Measurements from ENCODE around the gene GBP1.
"Not testable (repeated sequence)": the region's sequence is repeated elsewhere in the genome, so short reads cannot be mapped to it uniquely, and the experiment has no call there.

GBP1 gene

GRCh38 chr1:89051300-89051954 lies 13.6 kb downstream of the GBP1 start:
- DNase-seq, result no peak

DNA sequence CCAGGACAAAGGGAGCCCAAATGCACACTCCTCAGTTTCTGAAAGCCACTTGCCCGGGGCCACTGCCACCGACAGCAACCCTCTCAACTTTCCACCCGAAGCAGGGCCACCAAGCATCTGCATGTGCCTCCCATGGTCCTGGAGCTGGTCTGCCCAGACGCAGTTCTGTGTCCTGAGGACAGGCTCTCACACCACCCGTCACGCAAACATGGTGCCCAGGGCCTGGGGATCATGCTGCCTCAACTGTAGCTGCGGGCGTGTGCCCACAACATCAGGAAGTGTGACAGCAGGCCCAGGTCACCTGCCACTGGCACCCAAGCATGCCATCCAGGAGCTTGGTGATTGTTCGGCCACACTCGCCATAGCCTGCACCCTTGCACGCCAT lies 14.4 kb downstream of the GBP1 start:
- DNase-seq, result no peak

GRCh38 chr1:89049901-89050648 lies 14.9 kb downstream of the GBP1 start:
- DNase-seq, result not testable (repeated sequence)

- not testable (repeated sequence) for DNase-seq
These were observed 15.8 kb downstream of the GBP1 start for GRCh38 chr1:89049187-89049586.

GRCh38 chr1:89047734-89048133 lies 17.3 kb downstream of the GBP1 start:
- DNase-seq, result no peak

DNA sequence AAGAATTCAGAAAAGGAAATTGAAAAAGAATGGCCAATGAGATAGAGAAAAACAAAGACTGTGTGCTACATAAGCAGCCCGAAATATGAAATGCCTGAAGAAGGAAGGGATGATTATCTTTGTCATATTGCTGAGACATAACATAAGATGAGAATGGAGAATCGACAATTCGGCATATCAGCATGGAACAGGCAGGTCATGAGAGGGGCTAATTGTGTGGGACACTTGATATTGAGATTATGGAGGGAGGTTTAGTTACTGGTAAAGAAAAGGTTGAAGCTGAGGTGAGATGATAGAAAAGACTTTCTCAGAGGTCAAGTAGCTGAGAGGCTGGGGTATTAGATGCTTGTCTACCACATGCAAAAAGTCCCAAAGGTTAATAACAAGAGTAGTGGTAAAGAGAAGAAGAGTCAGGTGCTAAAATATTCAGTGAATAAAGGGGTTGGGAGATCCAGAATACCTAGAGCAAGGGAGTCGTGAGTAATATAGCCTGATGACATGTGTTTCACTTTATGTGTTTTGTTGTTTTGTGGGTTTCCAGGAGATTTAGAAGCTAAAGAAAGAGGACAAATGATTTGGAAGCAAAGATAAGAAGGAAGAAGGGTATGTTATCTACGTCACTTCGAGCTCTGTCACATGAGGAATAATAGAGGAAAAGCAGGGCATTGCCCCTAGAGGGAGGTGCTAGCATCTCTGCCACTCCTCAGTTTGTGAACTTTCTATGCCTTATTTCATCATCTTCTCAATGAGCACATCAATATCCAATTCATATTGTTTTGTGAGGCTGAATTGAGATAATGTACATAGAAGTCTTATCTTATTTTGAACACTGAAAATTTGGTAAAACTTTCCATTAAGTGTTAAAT lies 18.5 kb downstream of the GBP1 start:
- not testable (repeated sequence) for DNase-seq

DNA sequence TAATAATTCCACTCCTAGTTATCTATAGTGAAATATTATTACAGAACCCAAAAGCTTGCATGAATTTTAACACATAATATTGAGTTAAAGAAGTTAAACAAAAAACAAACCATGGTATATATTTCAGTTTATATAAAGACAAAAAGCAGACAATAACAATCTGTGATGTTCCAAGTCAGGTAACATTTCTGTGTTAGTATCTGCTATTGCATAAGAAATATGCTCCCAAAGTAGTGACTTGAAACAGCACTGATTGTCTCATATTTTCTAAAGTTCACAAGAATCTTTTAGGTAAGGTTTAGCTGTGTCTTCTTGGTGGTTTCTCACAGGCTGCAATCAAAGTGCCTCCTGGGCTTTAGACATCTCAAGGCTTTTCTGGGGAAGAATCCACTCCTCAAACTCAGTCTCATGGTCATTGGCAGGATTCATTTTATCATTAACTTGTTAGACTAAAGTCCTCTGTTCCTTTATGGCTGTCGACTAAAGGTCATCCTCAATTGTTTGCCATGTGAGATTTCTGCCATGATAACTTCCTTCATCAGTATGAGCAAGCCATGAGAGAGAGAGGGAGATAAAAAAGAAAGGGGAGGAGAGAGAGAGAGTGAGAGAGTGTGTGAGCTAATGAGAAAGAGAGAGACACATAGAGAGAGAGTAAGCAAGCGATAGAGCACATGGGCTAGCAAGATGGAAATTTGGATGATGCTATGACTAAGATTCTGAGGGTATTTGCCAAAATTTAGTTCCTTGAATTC lies 19.9 kb downstream of the GBP1 start:
- no peak for DNase-seq

DNA sequence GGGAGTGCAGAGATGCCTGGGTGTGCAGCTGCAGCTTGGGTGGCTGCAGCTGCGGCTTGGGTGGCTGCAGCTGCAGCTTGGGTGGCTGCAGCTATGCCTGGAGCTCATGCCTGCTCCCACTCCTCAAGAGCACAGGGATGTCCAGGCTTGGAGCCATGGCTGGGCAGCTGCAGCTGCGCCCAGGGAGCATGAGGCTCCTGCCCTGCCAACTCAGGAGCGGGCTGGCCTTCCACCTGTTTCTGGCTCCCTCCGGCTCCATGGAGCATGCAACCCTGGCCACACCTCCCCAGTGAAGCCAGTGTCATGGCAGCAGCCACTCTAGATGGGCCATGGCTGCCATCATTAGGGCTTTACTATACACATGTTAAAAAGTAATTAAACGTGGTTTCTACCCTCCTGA lies 21.1 kb downstream of the GBP1 start:
- DNase-seq, result no peak

DNA sequence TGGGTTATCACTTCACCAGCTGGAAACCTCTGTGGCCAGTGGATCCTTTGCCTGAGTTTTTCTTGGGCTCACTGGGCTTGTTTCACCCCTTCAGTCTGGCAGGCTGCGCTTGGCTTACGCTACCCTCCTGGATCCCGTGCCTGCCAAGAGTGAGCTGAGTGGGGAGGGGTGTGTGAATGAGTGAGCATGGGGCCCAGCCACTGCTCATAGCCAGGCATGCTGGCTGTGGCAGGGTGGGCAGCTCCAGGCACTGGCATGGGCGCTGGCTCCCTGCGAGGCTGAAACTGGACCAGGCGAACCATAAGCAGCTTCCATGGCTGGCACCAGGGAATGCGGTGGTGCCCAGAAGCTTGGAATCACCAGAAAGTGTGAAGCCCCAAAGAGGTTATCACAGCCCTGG lies 22.5 kb downstream of the GBP1 start:
- DNase-seq, result no peak

- no peak for DNase-seq
These were observed 23.3 kb downstream of the GBP1 start for GRCh38 chr1:89041721-89042120.

DNA sequence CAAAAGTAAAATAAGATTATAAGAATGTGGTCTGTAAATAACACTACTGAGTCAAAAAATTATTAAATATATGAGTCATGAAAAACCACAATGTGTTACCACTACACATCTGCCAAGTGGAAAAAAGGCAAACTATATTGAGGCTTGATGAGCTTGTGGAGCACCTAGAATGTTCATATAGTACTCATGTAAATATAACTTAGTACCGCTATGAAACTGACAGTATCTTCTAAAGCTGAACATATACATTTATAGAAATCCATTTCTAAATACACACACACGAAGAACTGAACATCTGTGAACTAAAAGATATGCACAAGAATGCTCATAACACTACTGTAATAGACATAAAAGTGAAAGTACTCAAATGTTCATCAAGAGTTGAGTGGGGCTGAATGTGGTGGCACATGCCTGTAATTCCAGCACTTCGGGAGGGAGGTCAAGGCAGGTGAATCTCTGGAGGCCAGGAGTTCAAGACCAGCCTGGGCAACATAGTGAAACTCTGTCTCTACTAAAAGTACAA lies 23.8 kb downstream of the GBP1 start:
- no peak for DNase-seq

DNA sequence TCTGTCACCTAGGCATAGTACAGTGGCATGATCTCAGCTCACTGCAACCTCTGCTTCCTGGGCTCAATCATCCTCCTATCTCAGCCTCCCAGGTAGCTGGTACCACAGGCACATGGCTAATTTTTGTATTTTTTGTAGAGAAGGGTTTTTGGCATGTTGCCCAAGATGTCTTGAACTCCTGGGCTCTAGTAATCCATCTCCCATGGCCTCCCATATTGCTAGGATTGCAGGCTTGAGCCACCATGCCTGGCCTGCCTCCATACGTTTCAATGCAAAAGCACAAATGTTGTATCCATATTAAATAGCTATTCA lies 24.7 kb downstream of the GBP1 start:
- DNase-seq, result no peak

GRCh38 chr1:89037186-89037585 lies 27.8 kb downstream of the GBP1 start:
- DNase-seq, result no peak

DNA sequence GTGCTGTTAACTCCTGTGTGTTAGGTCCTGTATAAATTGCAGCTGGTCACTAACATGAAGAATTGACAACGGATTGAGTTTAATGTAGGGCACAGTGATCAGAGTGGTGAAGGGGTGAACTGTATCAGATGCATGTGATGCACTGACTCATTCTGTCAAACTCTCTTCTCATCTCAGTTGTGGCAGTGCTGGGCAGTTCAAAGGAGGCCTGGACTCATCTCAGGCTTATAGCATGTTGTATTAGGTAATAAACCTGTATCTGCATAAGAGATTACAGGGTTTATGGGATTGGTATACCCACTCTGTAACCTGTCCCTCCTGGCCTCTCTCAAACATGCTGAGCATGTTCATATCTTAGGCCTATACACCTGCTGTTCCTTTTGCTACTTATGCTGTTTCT lies 29.9 kb downstream of the GBP1 start:
- no peak for DNase-seq

GRCh38 chr1:89034004-89034403 lies 31.0 kb downstream of the GBP1 start:
- DNase-seq, result not testable (repeated sequence)

- DNase-seq, result not testable (repeated sequence)
These were observed 36.0 kb downstream of the GBP1 start for GRCh38 chr1:89029051-89029450.

DNA sequence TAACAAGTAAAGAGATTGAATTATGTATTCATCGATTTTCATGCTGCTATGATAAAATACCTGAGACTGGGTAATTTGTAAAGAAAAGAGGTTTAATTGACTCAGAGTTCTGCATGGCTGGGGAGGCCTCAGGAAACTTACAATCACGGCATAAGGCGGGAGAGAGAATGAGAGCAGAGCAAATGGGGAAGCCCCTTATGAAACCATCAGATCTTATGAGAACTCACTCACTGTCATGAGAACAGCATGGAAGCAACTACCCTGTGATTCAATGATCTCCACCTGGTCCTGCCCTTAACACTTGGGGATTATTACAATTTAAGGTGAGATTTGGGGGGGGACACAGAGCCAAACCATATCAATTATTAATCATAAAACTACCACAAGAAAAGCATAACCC lies 39.1 kb downstream of the GBP1 start:
- DNase-seq, result no peak

DNA sequence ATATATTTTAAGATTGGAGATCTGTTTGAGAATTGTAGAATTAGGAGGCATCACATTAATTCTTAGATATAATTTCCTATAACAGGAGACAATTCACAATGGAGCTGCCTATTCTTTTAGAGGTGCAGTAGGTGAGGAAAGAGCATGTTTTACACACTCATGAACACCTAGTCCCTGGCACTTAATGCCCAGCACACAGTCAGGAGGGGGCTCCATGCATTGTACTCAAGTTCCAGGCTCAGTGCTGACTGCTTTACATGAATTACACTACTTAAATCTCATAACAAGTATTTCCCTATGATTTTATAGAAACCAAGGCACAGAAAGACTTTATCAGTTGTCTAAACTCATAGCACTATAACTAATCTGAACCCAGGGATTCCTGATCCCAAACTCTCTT lies 42.0 kb downstream of the GBP1 start:
- DNase-seq, result no peak

DNA sequence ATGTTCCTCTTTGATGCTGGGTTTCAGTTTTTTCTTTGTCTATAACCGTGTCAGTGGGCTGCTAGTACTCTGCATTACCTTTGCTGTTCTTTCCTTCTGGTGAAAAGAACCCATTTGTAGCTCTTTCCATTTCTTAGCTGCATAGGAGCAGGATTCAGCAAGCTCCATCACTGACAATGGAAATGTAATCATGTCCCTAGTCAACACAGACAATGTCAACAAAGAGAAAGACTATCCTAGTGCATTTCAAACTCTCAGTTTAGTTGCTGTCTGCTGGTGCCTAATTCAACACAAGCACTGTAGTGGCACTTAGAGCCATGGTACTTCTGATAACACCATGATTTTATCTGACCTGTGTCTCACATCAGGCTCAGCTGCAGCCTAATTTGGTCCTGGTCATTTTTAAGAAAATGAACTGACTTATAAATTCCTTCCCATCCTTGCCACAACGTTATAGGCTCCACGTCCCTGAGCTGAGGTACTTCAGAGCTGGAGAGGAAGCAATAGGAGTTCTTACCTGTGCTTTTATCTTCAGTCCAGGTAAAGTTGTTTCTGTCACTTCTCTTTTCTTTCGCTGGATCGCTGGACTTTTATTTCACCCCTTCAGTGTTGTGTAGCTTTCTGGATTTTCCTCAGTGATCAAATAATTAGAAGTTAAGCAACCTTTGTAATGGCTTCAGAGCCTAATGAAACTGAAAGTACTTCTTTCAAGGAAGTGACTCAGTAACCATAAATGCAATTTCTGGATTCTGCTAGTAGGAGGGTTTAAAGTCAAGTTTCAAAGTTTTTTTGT lies 42.6 kb downstream of the GBP1 start, which contains the start of gene GBP3:
Gene GBP3, minus strand, starts transcription at position 700 of the 793 bp plus-strand sequence. CDS start 2,145 bp downstream, outside the sequence.
- no peak for DNase-seq

DNA sequence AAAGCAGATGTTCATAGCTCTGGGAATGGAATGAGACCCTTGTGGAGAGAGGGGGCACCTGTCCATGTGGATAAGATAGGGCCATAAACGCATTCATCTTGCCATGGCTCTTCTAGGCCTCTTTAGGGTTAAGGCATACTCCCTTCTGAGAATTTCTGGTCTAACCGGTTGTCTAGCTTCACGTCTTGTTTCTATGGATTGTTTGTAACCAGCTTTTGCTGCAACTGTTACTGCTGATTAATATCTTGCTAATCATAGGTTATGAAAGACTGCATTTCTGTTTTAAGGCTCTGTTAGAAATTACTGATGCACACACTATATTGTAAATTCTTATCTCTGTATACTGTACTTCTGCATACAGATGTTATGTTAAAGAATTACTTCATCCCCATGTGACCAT lies 46.7 kb downstream of the GBP1 start:
- DNase-seq, result not testable (repeated sequence)

DNA sequence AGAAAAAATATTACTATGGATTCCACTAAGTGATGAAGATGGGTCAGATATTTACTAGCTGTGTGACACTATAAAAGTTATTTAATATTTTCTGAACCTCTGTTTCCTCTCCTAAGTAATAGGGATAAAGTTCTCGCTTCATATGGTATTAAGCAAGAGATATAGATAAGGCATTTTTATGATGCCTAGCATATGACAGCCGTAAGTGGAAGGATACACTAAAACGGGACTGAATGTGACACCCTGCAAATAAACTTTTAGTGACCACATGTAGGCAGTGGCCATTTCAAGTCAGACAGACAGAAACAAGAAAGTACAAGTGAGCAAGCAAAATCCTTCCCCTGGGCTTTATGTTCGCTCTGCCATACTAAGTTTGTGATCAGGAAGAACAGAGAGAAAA lies 56.5 kb downstream of the GBP1 start:
- DNase-seq, result no peak
